ENCODE measurements around the gene PPP2R2B. TPM values are rescaled to one million over a fixed set of nuclear protein-coding genes. Genes with fewer than 3 reads are reported as not detected.

Gene PPP2R2B
- total and polyA plus RNA-seq, 4 donors: 2.0 to 27.3 (median 12.0) TPM

DNA sequence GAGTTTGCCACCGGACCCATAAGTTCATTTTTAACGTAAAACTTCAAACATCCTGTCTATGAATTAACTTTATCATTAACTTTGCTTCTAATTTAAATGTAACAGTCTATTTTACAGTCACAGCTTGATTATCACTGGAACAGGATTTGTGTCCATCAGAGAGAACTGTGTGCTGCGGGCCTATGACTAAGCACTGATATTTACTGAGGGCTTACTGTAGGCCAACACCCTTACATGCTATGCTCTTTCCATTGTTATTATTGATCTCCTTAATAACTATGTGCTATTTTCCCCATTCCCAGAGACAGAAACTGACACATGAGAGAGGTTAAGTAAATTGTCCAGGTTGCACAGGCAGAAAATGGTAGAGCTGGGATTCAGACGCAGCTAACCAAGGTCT, 338.6 kb downstream of the PPP2R2B start:
- no peak overlapping the region for H3K27ac ChIP-seq (ENCODE audit: low read depth in 1 of 2, low read length in 2 of 2)
- H3K4me3 ChIP-seq (ENCODE audit: low read length in 2 of 2): no peak overlapping the region
- ATAC-seq (ENCODE audit: low FRiP score): no peak
- no peaks in the 10 kb centered on the region for H3K27me3 ChIP-seq (ENCODE audit: control insufficient read depth in 1 of 2, insufficient read depth in 2 of 2, low read length in 1 of 2)
- no peak for DNase-seq
- intact Hi-C loops (cut with DNase I): loop anchor here in 1 of 2 donors (5.0 to 10.0 kb wide), 2 partner anchors 335 to 427 kb away; partner anchors contain the start of gene PPP2R2B
- no peaks in the 10 kb centered on the region for H3K9me3 ChIP-seq (ENCODE audit: control insufficient read depth, low read length)
- H3K36me3 ChIP-seq (ENCODE audit: control insufficient read depth in 1 of 2, insufficient read depth in 2 of 2, low read length in 1 of 2): no peaks in the 10 kb centered on the region
- WGBS, 2 donors: 90 to 94% methylated on average over 4 of the region's 4 CpGs
- no peaks in the 10 kb centered on the region for H3K4me1 ChIP-seq (ENCODE audit: control insufficient read depth in 1 of 2, insufficient read depth in 2 of 2, low read length in 2 of 2)

DNA sequence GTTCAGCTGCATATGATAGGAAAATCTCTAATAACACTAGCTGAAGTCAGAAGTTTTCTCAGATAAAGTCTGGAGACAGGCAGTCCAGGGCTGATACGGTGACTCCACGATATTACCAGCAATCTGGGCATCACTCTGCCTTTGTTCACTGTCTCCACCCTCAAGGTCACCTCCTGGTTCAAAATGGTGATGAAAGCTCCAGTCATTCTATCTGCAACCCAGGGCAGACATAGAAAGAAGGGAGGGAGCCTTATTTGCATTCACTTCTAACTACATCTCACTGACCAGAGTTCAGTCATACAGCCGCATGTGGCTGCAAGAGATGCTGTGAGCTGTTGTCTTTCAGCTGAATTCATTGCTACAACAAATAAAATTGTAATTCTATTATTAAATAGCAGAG, 340.1 kb downstream of the PPP2R2B start:
- intact Hi-C loops (cut with DNase I): no loop called here
- no peaks in the 10 kb centered on the region for H3K4me1 ChIP-seq (ENCODE audit: control insufficient read depth in 1 of 2, insufficient read depth in 2 of 2, low read length in 2 of 2)
- ATAC-seq (ENCODE audit: low FRiP score) (no peak), DNase-seq (no peak)
- no peaks in the 10 kb centered on the region for H3K9me3 ChIP-seq (ENCODE audit: control insufficient read depth, low read length)
- no peak overlapping the region for H3K4me3 ChIP-seq (ENCODE audit: low read length in 2 of 2)
- H3K27ac ChIP-seq (ENCODE audit: low read depth in 1 of 2, low read length in 2 of 2): no peak overlapping the region
- 71 to 81% methylated on average over 3 of the region's 3 CpGs for whole genome bisulfite sequencing, 2 donors
- no peaks in the 10 kb centered on the region for H3K27me3 ChIP-seq (ENCODE audit: control insufficient read depth in 1 of 2, insufficient read depth in 2 of 2, low read length in 1 of 2)
- H3K36me3 ChIP-seq (ENCODE audit: control insufficient read depth in 1 of 2, insufficient read depth in 2 of 2, low read length in 1 of 2): no peaks in the 10 kb centered on the region

DNA sequence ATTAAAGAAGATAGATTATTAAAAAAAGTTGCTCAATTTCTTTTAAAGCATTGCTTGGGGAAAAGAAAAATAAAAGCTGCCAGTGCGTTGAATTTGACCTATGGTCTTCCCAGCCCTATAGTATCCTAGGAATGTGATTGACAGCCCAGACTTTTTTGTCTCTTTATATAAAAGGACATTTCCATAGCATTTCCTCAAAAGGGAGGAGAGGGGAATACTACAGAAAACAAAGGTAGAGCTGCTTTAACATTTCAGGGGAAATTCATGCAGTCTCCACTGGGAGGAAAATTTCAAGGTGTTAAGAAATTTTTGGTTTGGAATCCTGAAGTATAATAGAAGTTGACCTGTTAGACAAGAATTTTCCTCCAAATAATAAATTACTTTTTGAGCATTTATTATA, 344.7 kb downstream of the PPP2R2B start:
- DNase-seq (no peak), ATAC-seq (ENCODE audit: low FRiP score) (no peak)
- H3K4me1 ChIP-seq (ENCODE audit: control insufficient read depth in 1 of 2, insufficient read depth in 2 of 2, low read length in 2 of 2): no peaks in the 10 kb centered on the region
- H3K27ac ChIP-seq (ENCODE audit: low read depth in 1 of 2, low read length in 2 of 2): no peak overlapping the region
- no peaks in the 10 kb centered on the region for H3K27me3 ChIP-seq (ENCODE audit: control insufficient read depth in 1 of 2, insufficient read depth in 2 of 2, low read length in 1 of 2)
- 0% methylated on average over 1 of the region's 1 CpG for WGBS, 2 donors
- no peak overlapping the region for H3K4me3 ChIP-seq (ENCODE audit: low read length in 2 of 2)
- intact Hi-C loops (cut with DNase I): loop anchor here (2.0 kb wide), 2 partner anchors 653 to 655 kb away; no protein-coding TSS in a partner anchor
- no peaks in the 10 kb centered on the region for H3K36me3 ChIP-seq (ENCODE audit: control insufficient read depth in 1 of 2, insufficient read depth in 2 of 2, low read length in 1 of 2)
- H3K9me3 ChIP-seq (ENCODE audit: control insufficient read depth, low read length): no peaks in the 10 kb centered on the region

DNA sequence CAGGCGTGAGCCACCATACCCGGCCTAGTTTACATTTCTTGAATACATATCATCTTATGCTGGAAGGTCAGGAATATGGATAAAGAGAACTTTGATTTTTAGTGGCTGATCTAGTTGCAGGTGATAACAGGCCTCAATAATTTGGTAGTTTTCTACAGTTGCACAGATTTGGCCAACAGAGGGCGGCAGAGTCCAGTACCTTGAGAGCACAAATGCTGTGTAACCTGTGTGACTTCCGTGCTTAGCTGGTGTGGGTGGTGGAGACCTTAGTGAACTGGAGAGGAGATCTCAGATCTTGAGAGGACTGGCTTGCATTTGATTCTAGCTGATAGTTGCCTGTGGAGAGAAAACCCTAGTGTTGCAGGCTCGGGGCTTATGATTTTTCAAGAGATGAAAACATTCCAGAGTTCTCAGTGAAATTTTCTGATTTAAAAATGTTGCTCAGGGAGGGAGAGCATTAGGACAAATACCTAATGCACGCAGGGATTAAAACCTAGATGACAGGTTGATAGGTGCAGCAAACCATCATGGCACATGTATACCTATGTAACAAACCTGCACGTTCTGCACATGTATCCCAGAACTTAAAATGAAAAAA, 345.2 kb downstream of the PPP2R2B start:
- ATAC-seq (ENCODE audit: low FRiP score): peak; percentile 82
- 31 to 33% methylated on average over 7 of the region's 7 CpGs for WGBS, 2 donors
- peak; percentile 71 to 87 for DNase-seq
- H3K36me3 ChIP-seq (ENCODE audit: control insufficient read depth in 1 of 2, insufficient read depth in 2 of 2, low read length in 1 of 2): no peaks in the 10 kb centered on the region
- no peaks in the 10 kb centered on the region for H3K9me3 ChIP-seq (ENCODE audit: control insufficient read depth, low read length)
- no peaks in the 10 kb centered on the region for H3K4me1 ChIP-seq (ENCODE audit: control insufficient read depth in 1 of 2, insufficient read depth in 2 of 2, low read length in 2 of 2)
- H3K27me3 ChIP-seq (ENCODE audit: control insufficient read depth in 1 of 2, insufficient read depth in 2 of 2, low read length in 1 of 2): no peaks in the 10 kb centered on the region
- H3K27ac ChIP-seq (ENCODE audit: low read depth in 1 of 2, low read length in 2 of 2): no peak overlapping the region
- intact Hi-C loops (cut with DNase I): no loop called here
- H3K4me3 ChIP-seq (ENCODE audit: low read length in 2 of 2): no peak overlapping the region

Measured in aorta (tissue), 5 donors.